Tibial nerve (tissue), 4 donors: ENCODE data around the gene REPS1. TPM values are rescaled to one million over a fixed set of nuclear protein-coding genes. Genes with fewer than 3 reads are reported as not detected.

ENCODE experiments used
- DNase-seq, 2 donors: peaks; one replicate each; pipeline ENCODE4 v3.0.0-alpha.2; 2019; ENCODE audit warnings: low spot score in 2 of 2
- H3K27ac ChIP-seq, 4 donors: fragments of 200-600 bp; sonication (generic) in 3 of 4; one replicate each; pipeline ENCODE4 v1.5.1; 2017 to 2019; ENCODE audit warnings: mild to moderate bottlenecking in 1 of 4
- H3K27me3 ChIP-seq, 2 donors: fragments of 200-600 bp; sonication (generic) in 1 of 2; one replicate each; pipeline versions ENCODE4 v1.5.1 to v1.6.0; 2017 to 2019
- H3K36me3 ChIP-seq, 3 donors: fragments of 200-600 bp; sonication (generic); one replicate each; pipeline ENCODE4 v1.5.1; 2018 to 2019
- H3K4me1 ChIP-seq, 4 donors: fragments of 200-600 bp; sonication (generic) in 3 of 4; one replicate each; pipeline ENCODE4 v1.5.1; 2017 to 2019
- H3K4me3 ChIP-seq, 4 donors: fragments of 200-600 bp; sonication (generic) in 3 of 4; one replicate each; pipeline ENCODE4 v1.5.1; 2017 to 2019; ENCODE audit warnings: mild to moderate bottlenecking in 1 of 4, moderate library complexity in 1 of 4
- H3K9me3 ChIP-seq, 4 donors: fragments of 200-600 bp; sonication (generic) in 3 of 4; one replicate each; pipeline ENCODE4 v1.5.1; 2017 to 2019
- EP300 ChIP-seq, 2 donors: sonication (generic); formaldehyde crosslinking; IDR thresholded peaks; one replicate each; pipeline ENCODE4 v1.6.1; 2017; ENCODE audit warnings: antibody characterized with exemption in 2 of 2, mild to moderate bottlenecking in 1 of 2
- POLR2A ChIP-seq, 2 donors: fragments of 450-650 bp; IDR thresholded peaks; one replicate each; pipeline ENCODE4 v1.6.1; 2017; ENCODE audit warnings: antibody characterized with exemption in 2 of 2, mild to moderate bottlenecking in 2 of 2, moderate library complexity in 2 of 2
- WGBS, 2 donors: methylation state at CpG; one replicate each; pipeline ENCODE4 v1.1.5; 2018; 5-methylcytosine and 5-hydroxymethylcytosine counted together
- total RNA-seq, 4 donors: library from RNA; depleted of rRNA; stranded (reverse); fragments of >200 nt; gene quantifications; one replicate each; pipeline ENCODE4 v1.1.0, GENCODE V29; 2016
- TF ChIP-seq, protein P1 (sequence below), 5 experiments: fragments of 200-600 bp in 3 of 5; fragments of 450-650 bp in 2 of 5; sonication (generic) in 3 of 5; IDR thresholded peaks; one replicate each; pipeline ENCODE4 v1.5.1; 2016 to 2019; ENCODE audit warnings: antibody characterized with exemption in 5 of 5, mild to moderate bottlenecking in 3 of 5, moderate library complexity in 2 of 5

Gene REPS1
- total RNA-seq, 4 donors from 2014 or later, result 31.0 to 66.0 (median 50.6) TPM

GRCh38 chr6:139017227-139017626 is 29.2 kb upstream of the REPS1 start:
- no peak for DNase-seq
- TF ChIP-seq, protein P1, sequence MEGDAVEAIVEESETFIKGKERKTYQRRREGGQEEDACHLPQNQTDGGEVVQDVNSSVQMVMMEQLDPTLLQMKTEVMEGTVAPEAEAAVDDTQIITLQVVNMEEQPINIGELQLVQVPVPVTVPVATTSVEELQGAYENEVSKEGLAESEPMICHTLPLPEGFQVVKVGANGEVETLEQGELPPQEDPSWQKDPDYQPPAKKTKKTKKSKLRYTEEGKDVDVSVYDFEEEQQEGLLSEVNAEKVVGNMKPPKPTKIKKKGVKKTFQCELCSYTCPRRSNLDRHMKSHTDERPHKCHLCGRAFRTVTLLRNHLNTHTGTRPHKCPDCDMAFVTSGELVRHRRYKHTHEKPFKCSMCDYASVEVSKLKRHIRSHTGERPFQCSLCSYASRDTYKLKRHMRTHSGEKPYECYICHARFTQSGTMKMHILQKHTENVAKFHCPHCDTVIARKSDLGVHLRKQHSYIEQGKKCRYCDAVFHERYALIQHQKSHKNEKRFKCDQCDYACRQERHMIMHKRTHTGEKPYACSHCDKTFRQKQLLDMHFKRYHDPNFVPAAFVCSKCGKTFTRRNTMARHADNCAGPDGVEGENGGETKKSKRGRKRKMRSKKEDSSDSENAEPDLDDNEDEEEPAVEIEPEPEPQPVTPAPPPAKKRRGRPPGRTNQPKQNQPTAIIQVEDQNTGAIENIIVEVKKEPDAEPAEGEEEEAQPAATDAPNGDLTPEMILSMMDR (IDR thresholded peaks at IDR 0.05), result no peak
- TF ChIP-seq POLR2A (IDR thresholded peaks at IDR 0.05), result no peak
- TF ChIP-seq EP300 (IDR thresholded peaks at IDR 0.05), result no peak
- 40 to 45% methylated on average over 3 of the region's 3 CpGs for whole genome bisulfite sequencing, 2 donors

GRCh38 chr6:139016337-139017213 is 28.5 kb upstream of the REPS1 start:
- no peak overlapping the region for H3K27ac ChIP-seq
- WGBS, 2 donors, result 65 to 66% methylated on average over 7 of the region's 7 CpGs
- H3K4me1 ChIP-seq, result peaks cover 0 to 23% (median 0%) of the 10 kb centered on the region in 4 donors
- no peaks in the 10 kb centered on the region for H3K36me3 ChIP-seq
- H3K9me3 ChIP-seq, result no peaks in the 10 kb centered on the region
- DNase-seq, result no peak
- H3K4me3 ChIP-seq, result no peak overlapping the region
- no peaks in the 10 kb centered on the region for H3K27me3 ChIP-seq
- TF ChIP-seq, protein P1 (IDR thresholded peaks at IDR 0.05), result no peak
- TF ChIP-seq POLR2A (IDR thresholded peaks at IDR 0.05) (no peak), EP300 (IDR thresholded peaks at IDR 0.05) (no peak)

More at GRCh38 chr6:139017227-139017626, 29.2 kb upstream of the REPS1 start:
- Histone ChIP-seq H3K27me3 (no peaks in the 10 kb centered on the region), H3K9me3 (no peaks in the 10 kb centered on the region), H3K4me1 (peaks cover 0 to 23% (median 0%) of the 10 kb centered on the region in 4 donors), H3K36me3 (no peaks in the 10 kb centered on the region), H3K27ac (no peak overlapping the region), H3K4me3 (no peak overlapping the region)

DNA sequence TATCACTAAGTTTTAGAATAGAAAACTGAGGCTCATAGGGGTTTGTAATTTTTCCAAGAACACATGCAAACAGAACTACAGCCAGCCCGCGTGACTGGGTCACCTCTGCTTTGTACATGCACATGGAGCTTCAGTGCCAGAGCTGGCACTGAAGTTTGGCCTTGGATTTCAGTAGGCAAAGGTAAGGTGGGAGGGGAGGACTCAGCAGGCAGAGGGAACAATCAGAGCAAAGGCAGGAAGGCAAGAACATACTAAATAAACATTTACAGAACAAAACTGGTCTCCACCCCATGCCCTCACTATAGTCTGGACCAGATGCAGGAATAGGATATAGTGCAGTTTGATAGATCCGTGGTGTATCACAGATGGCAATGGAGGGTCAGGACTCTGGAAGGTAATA is 26.9 kb upstream of the REPS1 start:
- no peak overlapping the region for H3K27ac ChIP-seq
- H3K4me1 ChIP-seq, result peaks cover 0 to 23% (median 0%) of the 10 kb centered on the region in 4 donors
- TF ChIP-seq, protein P1 (IDR thresholded peaks at IDR 0.05), result no peak
- no peak for TF ChIP-seq POLR2A (IDR thresholded peaks at IDR 0.05)
- no peak for TF ChIP-seq EP300 (IDR thresholded peaks at IDR 0.05)
- H3K9me3 ChIP-seq, result no peaks in the 10 kb centered on the region
- H3K36me3 ChIP-seq, result no peaks in the 10 kb centered on the region
- DNase-seq, result no peak
- WGBS, 2 donors, result 87 to 95% methylated on average over 3 of the region's 3 CpGs
- H3K27me3 ChIP-seq, result no peaks in the 10 kb centered on the region
- no peak overlapping the region for H3K4me3 ChIP-seq

DNA sequence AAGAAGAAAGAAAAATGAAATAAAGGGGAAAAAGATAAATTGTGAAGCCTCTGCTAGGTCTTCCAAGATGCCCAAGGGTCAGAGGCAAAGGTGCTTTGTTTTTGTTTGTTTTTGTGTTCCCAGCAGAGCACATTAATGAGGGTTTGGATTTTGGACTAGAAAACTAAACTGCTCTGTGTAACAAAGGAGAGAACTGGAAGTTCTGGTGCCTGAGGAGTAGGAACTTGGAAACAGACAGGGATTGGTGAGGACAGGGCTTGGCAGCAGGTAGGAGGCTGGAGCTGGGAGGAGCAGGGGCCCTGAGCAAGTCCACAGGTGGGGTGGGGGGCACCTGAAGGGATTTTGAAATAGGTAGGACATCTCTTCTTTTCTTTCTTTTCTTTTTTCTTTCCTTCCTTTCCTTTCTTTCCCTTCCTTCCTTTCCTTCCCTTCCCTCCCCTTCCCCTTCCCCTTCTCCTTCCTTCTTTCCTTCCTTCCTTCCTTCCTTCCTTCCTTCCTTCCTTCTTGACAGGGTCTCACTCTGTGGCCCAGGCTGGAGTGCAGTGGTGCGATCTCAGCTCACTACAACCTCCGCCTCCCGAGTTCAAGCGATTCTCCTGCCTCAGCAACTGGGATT is 25.2 kb upstream of the REPS1 start:
- DNase-seq, result no peak
- no peak overlapping the region for H3K4me3 ChIP-seq
- 92 to 99% methylated on average over 4 of the region's 4 CpGs for WGBS, 2 donors
- TF ChIP-seq POLR2A (IDR thresholded peaks at IDR 0.05), result no peak
- TF ChIP-seq, protein P1 (IDR thresholded peaks at IDR 0.05), result no peak
- no peak for TF ChIP-seq EP300 (IDR thresholded peaks at IDR 0.05)
- H3K27me3 ChIP-seq, result no peaks in the 10 kb centered on the region
- H3K9me3 ChIP-seq, result no peaks in the 10 kb centered on the region
- peaks cover 0 to 23% (median 0%) of the 10 kb centered on the region in 4 donors for H3K4me1 ChIP-seq
- no peak overlapping the region for H3K27ac ChIP-seq
- no peaks in the 10 kb centered on the region for H3K36me3 ChIP-seq

DNA sequence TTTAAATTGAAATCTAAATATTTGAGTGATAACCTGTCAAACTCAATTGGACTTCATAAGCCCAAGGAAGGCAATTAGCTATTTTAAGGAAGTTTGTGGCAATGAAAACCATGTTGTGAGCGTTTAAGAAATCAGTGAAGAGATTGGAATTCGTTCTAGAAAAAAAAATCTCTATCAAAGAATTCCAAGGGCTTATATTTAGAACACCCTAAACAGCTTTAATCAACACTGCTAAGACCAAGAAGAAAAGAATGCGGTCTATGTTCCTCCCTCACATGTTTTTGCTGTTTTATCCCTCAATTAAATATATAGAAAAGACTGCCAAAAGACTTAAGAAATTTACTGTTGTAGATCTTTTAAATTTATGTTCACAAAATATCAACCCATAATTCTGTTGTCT is 23.9 kb upstream of the REPS1 start:
- TF ChIP-seq EP300 (IDR thresholded peaks at IDR 0.05) (no peak), POLR2A (IDR thresholded peaks at IDR 0.05) (no peak)
- TF ChIP-seq, protein P1 (IDR thresholded peaks at IDR 0.05), result no peak
- Histone ChIP-seq H3K4me3 (no peak overlapping the region), H3K27me3 (no peaks in the 10 kb centered on the region), H3K27ac (no peak overlapping the region), H3K4me1 (peaks cover 0 to 13% (median 0%) of the 10 kb centered on the region in 4 donors), H3K36me3 (no peaks in the 10 kb centered on the region), H3K9me3 (no peaks in the 10 kb centered on the region)
- WGBS, 2 donors, result 51 to 54% methylated on average over 3 of the region's 3 CpGs
- no peak for DNase-seq
